ENCODE results near the gene TMEM179B.
A peak's percentile ranks its signal among the peaks of the same experiment; 100 is the strongest.
"Not testable (repeated sequence)": the region's sequence is repeated elsewhere in the genome, so short reads cannot be mapped to it uniquely, and the experiment has no call there.

The TMEM179B gene
- total RNA-seq: 20.4 to 44.4 (median 30.2) reads per million in 18 experiments

GRCh38 chr11:62787005-62787759, at the start of gene TMEM179B:
TMEM179B (plus strand) TSS chr11:62787402; CDS start chr11:62787432, 30 bp downstream.
- peak; percentile 99 to 100 for DNase-seq

DNA sequence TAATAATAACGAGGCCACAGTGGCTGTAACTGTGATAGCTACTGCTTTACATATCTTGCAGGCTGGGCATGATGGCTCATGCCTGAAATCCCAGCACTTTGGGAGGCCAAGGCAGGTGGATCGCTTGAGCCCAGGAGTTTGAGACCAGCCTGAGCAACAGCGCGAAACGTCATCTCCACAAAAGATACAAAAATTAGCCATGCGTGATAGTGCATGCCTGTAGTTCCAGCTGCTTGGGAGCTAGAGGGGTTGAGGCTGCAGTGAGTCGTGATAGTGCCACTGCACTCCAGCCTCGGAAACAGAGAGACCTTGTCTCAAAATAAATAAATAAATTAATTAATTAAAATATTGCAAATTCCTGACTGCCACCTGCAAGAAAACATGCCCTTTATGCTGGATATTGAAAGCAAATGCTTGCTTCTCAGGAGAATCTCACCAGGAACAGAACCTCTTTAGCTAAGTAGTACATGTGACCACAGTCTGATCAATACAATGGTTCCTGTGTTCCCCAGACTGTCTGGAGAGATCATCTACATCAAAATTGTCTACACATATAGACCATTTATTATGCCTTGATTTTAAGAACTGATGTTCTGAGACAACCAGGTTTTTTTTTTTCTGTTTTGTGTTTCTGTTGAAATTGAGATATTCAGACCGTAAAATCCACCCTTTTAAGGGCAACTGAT, 39.6 kb upstream of the TMEM179B start:
- DNase-seq: no peak

GRCh38 chr11:62749931-62750330, 37.3 kb upstream of the TMEM179B start:
- DNase-seq: not testable (repeated sequence)

DNA sequence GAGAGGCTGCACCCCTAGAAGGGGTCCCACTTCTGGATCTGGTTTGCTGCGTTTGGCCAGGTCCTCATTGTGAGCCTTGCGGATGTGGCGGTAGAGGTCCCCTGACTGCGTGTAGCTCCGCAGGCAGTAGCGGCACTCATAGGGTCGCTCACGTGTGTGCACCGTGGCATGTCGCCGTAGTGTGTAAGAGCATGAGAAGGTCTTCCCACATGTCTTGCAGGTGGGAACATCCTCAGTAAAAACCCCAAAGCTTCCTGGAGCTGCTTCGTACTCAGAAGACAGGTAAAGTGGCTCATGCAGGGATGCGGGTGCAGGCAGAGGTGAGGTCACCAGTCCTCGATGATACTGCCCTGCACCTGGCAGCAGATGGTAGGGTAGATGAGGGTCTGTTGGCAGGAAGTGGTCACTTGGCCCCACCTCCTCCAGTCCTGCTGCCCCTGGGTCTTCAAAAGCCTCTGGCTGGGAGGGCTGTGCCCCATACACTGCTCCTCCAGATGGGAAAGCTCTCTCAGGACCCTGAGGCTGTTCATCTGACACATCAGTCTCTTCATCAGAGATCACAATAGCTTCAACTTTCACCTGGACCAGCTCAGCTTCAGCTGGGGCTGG, 34.9 kb upstream of the TMEM179B start:
- DNase-seq: no peak

DNA sequence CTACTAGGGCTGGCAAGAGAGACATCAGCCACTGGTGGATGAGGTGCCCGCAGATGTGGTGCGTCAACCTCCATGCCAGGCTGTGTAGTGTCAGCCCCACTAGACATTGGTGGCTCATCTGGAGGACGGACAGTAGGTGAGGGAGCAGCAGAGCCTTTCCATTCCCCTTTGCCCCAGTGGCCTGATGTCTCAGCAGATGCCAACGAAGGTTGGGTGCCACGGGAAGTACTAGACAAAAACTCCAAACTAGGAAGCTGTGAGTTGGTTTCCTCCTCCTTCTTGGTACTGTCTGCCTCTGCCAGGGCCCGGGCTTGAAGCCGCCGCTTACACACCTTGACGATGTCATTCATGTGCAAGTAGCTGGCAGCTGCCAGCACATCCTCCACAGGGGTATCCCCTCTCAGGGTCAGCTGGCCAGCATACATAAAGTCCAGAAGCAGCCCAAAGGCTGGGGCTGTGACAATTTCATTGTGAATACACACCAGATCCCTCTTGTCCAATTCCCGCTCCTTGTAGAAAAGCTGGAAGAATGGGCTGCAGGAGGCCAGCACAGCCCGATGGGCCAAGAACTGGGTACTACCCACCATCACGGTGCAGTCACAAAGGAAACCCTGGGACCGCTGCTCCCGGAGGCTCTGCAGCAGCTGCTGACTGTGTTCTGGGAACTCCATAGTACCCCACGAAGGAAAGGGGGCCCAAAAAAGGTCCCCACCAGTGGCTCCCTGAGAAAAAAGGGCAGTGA, 34.0 kb upstream of the TMEM179B start:
- DNase-seq: no peak

DNA sequence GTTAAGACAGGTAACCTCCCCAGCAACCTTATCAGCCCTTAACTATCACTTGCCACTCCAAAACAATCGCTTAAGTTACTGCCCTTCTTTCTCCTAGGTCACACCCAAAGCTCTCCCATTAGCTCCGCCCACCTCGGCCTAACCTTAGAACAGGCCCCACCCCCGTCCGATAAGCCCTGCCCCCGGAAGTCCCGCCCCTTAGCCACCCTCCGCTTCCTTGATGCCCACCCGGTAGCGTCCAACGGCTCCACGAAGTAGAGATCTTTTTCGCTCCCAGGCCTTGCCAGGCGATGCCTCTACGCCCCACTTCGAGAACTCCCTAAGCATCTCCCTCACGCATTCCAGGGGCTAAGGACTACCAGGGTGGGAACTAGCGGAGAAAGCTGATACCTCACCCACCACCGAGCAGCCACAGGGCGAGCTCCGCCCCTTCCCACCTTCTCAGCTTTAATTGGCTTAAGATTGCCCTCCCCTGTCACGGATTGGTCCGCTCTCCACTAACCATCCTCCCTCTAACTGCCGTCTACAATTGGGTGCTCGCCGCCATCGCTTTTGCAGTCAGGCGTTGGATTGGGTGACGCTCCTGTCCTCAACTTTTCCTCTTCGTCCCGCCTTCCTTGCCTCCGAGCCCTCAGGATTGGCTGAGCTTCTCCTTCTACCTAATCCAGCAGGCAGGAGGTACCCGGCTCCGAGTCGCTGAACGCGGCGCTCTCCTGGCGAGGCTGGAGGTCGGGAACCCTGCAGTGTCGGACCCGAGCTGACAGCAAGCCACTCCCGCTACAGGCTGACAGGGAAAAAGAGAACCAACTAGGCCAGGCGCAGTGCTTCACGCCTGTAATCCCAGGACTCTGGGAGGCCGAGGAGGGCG, 33.2 kb upstream of the TMEM179B start, which contains the start of gene ZBTB3:
Gene ZBTB3, minus strand, starts transcription at position 425 of the 868 bp plus-strand sequence. CDS start 496 bp downstream, outside the sequence.
- peak; percentile 98 to 99 for DNase-seq

DNA sequence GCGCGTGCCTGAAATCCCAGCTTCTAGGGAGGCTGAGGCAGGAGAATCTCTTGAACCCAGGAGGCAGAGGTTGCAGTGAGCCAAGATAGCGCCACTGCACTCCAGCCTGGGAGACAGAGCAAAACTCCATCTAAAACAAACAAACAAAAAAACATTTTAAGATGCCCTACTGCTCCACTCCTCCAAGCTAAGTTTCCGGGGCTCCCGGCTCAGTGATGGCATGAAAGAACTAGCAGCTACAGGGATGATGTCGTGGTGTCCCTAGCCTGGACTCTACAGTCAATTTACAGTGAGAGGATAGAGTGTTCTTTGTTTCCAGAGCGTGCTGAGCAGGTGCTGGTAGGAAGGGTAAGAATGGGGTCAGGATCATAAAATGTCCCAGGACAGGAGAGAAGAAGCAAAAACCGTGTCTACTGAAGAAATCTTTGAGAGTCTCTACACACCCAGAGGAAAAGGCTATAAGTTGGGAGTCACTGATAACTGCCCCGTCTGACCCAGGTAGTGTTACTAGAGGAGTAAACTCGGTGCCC, 32.1 kb upstream of the TMEM179B start:
- no peak for DNase-seq

- no peak for DNase-seq
These were observed 29.1 kb upstream of the TMEM179B start for GRCh38 chr11:62757846-62758788.

DNA sequence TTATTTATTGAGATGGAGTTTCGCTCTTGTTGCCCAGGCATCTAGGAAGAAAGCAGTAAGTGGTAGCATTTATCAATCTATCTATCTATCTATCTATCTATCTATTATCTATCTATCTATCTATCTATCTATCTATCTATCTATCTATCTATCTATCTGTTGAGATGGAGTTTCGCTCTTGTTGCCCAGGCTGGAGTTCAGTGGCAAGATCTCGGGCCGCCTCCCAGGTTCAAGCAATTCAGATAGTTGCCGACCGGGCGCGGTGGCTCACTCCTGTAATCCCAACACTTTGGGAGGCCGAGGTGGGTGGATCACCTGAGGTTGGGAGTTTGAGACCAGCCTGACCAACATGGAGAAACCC, 26.4 kb upstream of the TMEM179B start:
- DNase-seq: not testable (repeated sequence)

- no peak for DNase-seq
These were observed 16.4 kb upstream of the TMEM179B start for GRCh38 chr11:62770778-62771143.

GRCh38 chr11:62771144-62772021, 15.8 kb upstream of the TMEM179B start, which contains the start of gene TAF6L:
TAF6L (plus strand) TSS chr11:62771396; CDS start chr11:62775784, 4,388 bp downstream.
- DNase-seq: peak; percentile 97 to 99

DNA sequence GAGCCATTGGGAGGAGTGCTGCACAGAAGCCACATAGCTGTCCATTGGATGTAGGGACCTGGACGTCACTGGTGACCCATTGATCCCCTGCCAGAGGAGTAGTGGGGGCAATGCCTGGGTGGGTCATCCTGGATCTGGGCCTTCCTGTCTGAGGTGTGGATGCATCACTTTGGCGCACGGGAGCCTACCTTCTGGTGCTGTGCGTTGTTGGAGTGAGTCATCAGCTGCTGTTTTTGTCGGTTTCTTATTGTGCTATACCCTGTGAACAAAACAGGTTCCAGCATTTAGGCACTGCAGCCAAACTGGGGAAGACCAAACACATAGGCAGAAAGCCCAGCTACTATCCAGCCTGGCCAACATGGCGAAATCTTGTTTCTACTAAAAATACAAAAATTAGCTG, 12.8 kb upstream of the TMEM179B start:
- DNase-seq: no peak

- DNase-seq: no peak
These were observed 11.6 kb upstream of the TMEM179B start for GRCh38 chr11:62775646-62776045.

DNA sequence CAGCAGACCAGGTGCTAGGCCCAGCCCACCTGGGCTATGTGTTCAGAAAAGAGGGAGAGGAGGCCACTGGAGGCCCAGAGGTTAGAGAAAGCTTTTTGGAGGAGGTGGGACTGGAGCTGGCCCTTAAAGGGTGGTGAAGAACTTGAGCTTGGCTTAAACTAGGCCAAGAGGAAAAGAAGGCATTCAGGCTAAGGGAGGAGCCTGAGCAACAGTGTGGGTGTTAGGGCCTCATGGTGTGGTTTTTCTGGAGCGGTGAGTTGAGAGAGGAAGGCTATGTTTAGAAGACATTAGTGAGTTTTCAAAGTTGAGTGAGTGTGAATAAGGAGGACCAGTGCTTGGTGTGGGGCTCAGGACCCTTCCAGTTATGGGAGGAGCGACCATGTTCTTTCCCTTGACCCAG, 9.8 kb upstream of the TMEM179B start:
- DNase-seq: peak; percentile 18 to 60

DNA sequence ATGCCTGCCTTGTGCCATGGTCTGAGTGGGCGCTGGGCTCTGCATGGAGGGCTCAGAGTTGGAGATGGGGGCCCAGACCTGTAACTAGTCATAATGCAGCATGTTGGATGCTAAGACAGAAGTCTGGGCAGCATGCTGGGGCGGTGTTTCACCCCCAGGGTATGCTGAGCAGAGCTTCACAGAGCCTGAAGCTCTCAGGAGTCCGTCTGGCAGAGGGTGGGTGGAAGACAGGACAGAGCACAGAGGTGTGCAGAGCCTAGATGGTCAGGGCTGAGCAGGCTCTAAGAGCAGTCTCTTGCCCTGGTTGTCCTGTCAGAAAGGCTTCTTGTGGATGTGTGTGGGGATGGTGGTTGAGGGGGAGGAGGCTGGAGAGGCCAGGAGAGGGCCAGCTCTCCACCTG, 8.8 kb upstream of the TMEM179B start:
- no peak for DNase-seq

GRCh38 chr11:62782753-62783152, 4.4 kb upstream of the TMEM179B start:
- no peak for DNase-seq

GRCh38 chr11:62786318-62787004, 741 bp upstream of the TMEM179B start:
- DNase-seq: peak; percentile 89 to 91

DNA sequence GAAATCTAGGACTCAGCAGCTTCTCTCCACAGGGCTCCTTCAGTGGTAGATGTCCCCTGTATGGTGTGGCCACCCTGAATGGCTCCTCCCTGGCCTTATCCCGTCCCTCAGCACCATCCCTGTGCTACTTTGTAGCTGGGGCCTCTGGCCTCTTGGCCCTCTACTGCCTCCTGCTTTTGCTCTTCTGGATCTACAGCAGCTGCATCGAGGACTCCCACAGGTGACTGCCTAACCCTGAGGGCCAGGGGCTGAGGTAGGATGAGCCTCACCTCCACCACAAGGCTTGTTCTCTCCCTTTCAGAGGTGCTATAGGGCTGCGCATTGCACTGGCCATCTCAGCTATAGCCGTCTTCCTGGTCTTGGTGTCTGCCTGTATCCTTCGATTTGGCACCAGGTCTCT, 1.8 kb downstream of the TMEM179B start:
- DNase-seq: no peak

- DNase-seq: no peak
These were observed 2.4 kb downstream of the TMEM179B start for GRCh38 chr11:62789576-62789975.
